Glutamatergic neuron (in vitro differentiated cells): Measurements from ENCODE around the gene FOXO3. TPM values are rescaled to one million over a fixed set of nuclear protein-coding genes. Genes with fewer than 3 reads are reported as not detected.
"Not testable (repeated sequence)": the region's sequence is repeated elsewhere in the genome, so short reads cannot be mapped to it uniquely, and the experiment has no call there.

Experiments used
- DNase-seq: peaks from one replicate; pipeline ENCODE4 v3.0.0; 2022
- H3K27ac Mint-ChIP-seq: one replicate; pipeline ENCODE4 v1.8.0; 2020; ENCODE audit warnings: mild to moderate bottlenecking, mixed read lengths, inconsistent platforms; ENCODE audit not compliant: unreplicated experiment
- H3K27me3 Mint-ChIP-seq: one replicate; pipeline ENCODE4 v1.8.0; 2020; ENCODE audit warnings: mild to moderate bottlenecking, moderate library complexity, mixed read lengths, inconsistent platforms; ENCODE audit not compliant: unreplicated experiment
- H3K36me3 Mint-ChIP-seq: one replicate; pipeline ENCODE4 v1.8.0; 2020; ENCODE audit warnings: mild to moderate bottlenecking, mixed read lengths, inconsistent platforms; ENCODE audit not compliant: unreplicated experiment
- H3K4me1 Mint-ChIP-seq: one replicate; pipeline ENCODE4 v1.8.0; 2020; ENCODE audit warnings: mild to moderate bottlenecking, low read depth, mixed read lengths, inconsistent platforms; ENCODE audit not compliant: unreplicated experiment
- H3K4me3 Mint-ChIP-seq: one replicate; pipeline ENCODE4 v1.8.0; 2020; ENCODE audit warnings: mild to moderate bottlenecking, mixed read lengths, inconsistent platforms; ENCODE audit not compliant: unreplicated experiment
- H3K9me3 Mint-ChIP-seq: one replicate; pipeline ENCODE4 v1.8.0; 2020; ENCODE audit warnings: mild to moderate bottlenecking, moderate library complexity, mixed read lengths, inconsistent platforms; ENCODE audit not compliant: unreplicated experiment
- total RNA-seq: library from RNA; stranded (reverse); fragmentation: NEBNext Ultra II Directional; extraction: Animal tissue kit (Norgen Biotek cat#: 25700); gene quantifications from one replicate; pipeline ENCODE4 v1.2.1, GENCODE V29; 2021; ENCODE audit not compliant: unreplicated experiment
- TF ChIP-seq, protein P1 (sequence below): fragments of 200-600 bp; sonication (generic); IDR thresholded peaks from one replicate; pipeline ENCODE4 v1.5.0; 2021; ENCODE audit not compliant: partially characterized antibody, unreplicated experiment

The FOXO3 gene
- total RNA-seq, 1 donor from 2014 or later = 30.3 TPM

DNA sequence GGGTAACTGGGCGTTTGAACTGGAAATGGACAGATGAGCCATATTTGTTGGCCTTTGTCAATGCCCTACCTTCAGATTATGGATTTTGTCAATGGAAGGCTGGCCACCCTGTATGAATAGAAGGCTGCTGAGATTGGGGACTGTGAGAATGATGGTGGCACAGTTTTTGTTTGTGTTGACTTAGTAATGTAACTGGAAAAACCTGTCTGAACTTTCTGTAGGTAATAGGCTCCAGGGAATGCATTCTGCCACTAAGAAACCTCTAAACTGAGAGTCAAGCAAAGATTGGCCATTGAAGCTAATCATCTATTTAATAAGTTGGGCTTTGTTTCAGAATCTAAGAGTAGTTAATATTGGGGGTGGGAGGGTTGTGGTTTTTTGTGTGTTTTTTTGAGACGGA, 97.5 kb downstream of the FOXO3 start:
- peaks cover 2% of the 10 kb centered on the region for H3K9me3 Mint-ChIP-seq
- no peaks in the 10 kb centered on the region for H3K27me3 Mint-ChIP-seq
- no peak for DNase-seq
- no peaks in the 10 kb centered on the region for H3K36me3 Mint-ChIP-seq
- TF ChIP-seq, protein P1, sequence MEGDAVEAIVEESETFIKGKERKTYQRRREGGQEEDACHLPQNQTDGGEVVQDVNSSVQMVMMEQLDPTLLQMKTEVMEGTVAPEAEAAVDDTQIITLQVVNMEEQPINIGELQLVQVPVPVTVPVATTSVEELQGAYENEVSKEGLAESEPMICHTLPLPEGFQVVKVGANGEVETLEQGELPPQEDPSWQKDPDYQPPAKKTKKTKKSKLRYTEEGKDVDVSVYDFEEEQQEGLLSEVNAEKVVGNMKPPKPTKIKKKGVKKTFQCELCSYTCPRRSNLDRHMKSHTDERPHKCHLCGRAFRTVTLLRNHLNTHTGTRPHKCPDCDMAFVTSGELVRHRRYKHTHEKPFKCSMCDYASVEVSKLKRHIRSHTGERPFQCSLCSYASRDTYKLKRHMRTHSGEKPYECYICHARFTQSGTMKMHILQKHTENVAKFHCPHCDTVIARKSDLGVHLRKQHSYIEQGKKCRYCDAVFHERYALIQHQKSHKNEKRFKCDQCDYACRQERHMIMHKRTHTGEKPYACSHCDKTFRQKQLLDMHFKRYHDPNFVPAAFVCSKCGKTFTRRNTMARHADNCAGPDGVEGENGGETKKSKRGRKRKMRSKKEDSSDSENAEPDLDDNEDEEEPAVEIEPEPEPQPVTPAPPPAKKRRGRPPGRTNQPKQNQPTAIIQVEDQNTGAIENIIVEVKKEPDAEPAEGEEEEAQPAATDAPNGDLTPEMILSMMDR = no peak
- H3K4me1 Mint-ChIP-seq = no peaks in the 10 kb centered on the region
- H3K4me3 Mint-ChIP-seq = no peak overlapping the region
- no peak overlapping the region for H3K27ac Mint-ChIP-seq

DNA sequence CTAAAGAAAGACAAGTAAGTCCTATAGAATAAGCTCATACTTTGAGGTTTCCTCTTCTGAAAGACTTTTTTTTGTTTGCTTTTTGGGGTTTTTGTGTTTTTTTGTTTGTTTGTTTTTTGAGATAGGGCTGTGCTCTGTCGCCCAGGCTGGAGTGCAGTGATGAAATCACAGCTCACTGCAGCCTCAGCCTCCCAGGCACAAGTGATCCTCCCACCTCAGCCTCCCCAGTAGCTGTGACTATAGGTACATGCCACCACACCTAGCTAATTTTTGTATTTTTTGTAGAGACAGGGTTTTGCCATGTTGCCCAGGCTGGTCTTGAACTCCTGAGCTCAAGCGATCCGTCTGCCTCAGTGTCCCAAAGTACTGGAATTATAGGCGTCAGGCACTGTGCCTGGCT, 98.1 kb downstream of the FOXO3 start:
- not testable (repeated sequence) for H3K36me3 Mint-ChIP-seq, H3K27me3 Mint-ChIP-seq, H3K27ac Mint-ChIP-seq, H3K4me1 Mint-ChIP-seq, H3K4me3 Mint-ChIP-seq, H3K9me3 Mint-ChIP-seq, DNase-seq

DNA sequence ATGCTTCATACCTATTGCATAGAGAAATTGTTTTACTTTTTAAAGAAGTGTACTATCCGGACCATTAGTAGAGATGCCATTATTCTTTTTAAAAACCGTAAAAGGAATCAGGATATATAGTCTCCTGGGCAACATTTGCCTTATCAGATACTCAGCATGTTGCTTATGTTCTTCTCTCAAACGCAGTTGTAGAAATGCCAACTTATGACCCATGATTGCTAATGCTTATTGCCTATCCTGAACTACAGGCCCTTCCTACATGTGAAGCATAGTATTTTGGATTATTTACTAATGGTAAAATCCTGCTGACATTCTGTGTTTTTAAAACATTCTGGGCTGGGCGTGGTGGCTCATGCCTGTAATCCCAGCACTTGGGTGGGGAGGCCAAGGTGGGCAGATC, 99.5 kb downstream of the FOXO3 start:
- H3K27me3 Mint-ChIP-seq = no peaks in the 10 kb centered on the region
- peaks cover 2% of the 10 kb centered on the region for H3K9me3 Mint-ChIP-seq
- no peaks in the 10 kb centered on the region for H3K4me1 Mint-ChIP-seq
- no peak for DNase-seq
- TF ChIP-seq, protein P1 = no peak
- no peaks in the 10 kb centered on the region for H3K36me3 Mint-ChIP-seq
- no peak overlapping the region for H3K27ac Mint-ChIP-seq
- no peak overlapping the region for H3K4me3 Mint-ChIP-seq

DNA sequence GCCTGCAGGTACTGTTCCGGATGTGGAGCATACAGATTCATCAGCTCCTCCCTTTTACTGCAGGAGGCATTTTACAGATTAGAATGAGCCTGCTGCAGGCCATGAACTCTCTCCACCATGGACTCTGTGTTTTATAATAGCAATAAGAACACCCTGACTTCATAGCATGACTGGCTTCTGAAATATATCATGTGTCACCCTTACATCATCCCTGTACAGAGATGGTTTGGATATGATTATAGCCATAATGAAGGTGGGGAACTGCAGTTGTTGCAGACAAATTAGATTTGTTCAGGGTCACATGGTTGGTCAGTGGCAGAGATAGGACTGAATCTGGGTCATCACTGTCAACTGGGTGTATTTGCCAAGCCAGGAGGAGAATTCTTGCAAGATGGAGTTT, 100.7 kb downstream of the FOXO3 start:
- Mint-ChIP-seq H3K4me1 (no peaks in the 10 kb centered on the region), H3K4me3 (no peak overlapping the region), H3K9me3 (peaks cover 2% of the 10 kb centered on the region), H3K27ac (no peak overlapping the region), H3K27me3 (no peaks in the 10 kb centered on the region), H3K36me3 (no peaks in the 10 kb centered on the region)
- TF ChIP-seq, protein P1 = no peak
- DNase-seq = no peak

DNA sequence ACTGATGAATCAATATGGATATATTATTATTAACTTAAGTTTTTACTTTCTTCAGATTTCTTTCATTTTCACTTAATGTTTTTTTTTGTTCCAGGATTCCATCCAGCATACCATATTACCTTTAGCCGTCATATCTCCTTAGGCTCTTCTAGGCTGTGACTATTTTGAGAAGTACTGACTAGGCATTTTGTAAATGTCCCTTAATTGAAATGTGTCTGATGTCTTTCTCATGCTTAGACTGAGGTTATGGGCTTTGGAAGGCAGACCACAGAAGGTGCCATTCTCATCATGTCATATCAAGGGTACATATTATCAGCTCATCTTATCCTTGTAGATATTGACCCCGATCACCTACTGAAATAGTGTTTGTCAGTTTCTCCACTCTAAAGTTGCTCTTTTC, 101.3 kb downstream of the FOXO3 start:
- H3K27me3 Mint-ChIP-seq = no peaks in the 10 kb centered on the region
- TF ChIP-seq, protein P1 = no peak
- peaks cover 2% of the 10 kb centered on the region for H3K9me3 Mint-ChIP-seq
- H3K36me3 Mint-ChIP-seq = no peaks in the 10 kb centered on the region
- no peak overlapping the region for H3K4me3 Mint-ChIP-seq
- H3K4me1 Mint-ChIP-seq = no peaks in the 10 kb centered on the region
- no peak overlapping the region for H3K27ac Mint-ChIP-seq
- no peak for DNase-seq

DNA sequence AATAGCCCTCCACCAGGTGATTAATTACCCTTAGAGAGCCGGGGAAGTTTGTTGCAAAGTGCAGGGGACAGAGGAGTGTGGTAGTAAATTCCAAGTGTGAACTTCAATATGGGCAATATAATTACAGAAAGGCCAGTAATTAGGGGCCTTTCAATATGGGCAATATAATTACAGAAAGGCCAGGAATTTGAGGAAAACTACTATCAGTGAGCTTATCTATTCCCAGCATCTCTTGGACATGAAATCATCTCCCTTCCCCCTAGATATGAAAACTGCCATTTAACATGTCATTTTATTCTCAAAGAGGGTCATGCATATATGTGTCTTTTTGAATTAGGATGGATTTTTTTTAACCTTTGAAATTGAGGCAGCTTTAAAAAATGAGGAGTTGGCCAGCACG, 102.0 kb downstream of the FOXO3 start:
- H3K4me1 Mint-ChIP-seq = no peaks in the 10 kb centered on the region
- TF ChIP-seq, protein P1 = no peak
- H3K4me3 Mint-ChIP-seq = no peak overlapping the region
- no peaks in the 10 kb centered on the region for H3K36me3 Mint-ChIP-seq
- DNase-seq = no peak
- no peak overlapping the region for H3K27ac Mint-ChIP-seq
- H3K9me3 Mint-ChIP-seq = peaks cover 2% of the 10 kb centered on the region
- no peaks in the 10 kb centered on the region for H3K27me3 Mint-ChIP-seq

DNA sequence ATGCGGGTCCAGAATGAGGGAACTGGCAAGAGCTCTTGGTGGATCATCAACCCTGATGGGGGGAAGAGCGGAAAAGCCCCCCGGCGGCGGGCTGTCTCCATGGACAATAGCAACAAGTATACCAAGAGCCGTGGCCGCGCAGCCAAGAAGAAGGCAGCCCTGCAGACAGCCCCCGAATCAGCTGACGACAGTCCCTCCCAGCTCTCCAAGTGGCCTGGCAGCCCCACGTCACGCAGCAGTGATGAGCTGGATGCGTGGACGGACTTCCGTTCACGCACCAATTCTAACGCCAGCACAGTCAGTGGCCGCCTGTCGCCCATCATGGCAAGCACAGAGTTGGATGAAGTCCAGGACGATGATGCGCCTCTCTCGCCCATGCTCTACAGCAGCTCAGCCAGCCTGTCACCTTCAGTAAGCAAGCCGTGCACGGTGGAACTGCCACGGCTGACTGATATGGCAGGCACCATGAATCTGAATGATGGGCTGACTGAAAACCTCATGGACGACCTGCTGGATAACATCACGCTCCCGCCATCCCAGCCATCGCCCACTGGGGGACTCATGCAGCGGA, 102.9 kb downstream of the FOXO3 start:
- not testable (repeated sequence) for H3K4me3 Mint-ChIP-seq, H3K27ac Mint-ChIP-seq, H3K9me3 Mint-ChIP-seq, H3K27me3 Mint-ChIP-seq, DNase-seq, H3K36me3 Mint-ChIP-seq, H3K4me1 Mint-ChIP-seq
